Astrocyte (in vitro differentiated cells and primary cell): ENCODE data around the gene HOXB1. TPM values are rescaled to one million over a fixed set of nuclear protein-coding genes. Genes with fewer than 3 reads are reported as not detected.

ENCODE experiments used
- DNase-seq: peaks from one replicate; pipeline ENCODE4 v3.0.0-alpha.2; 2010; ENCODE audit warnings: low read depth
- FAIRE-seq: peaks from 2 replicates; lab custom pipeline; 2011; peaks lifted over from hg19 to GRCh38; lab: Jason Lieb, UNC
- H2AFZ ChIP-seq: 2 replicates; pipeline ENCODE4 v1.6.0; 2012; ENCODE audit warnings: low read depth, low read length, inconsistent platforms
- H3K27ac ChIP-seq: 2 replicates; pipeline ENCODE4 v1.5.1; 2011; ENCODE audit warnings: low read depth, low read length, inconsistent platforms
- H3K27me3 ChIP-seq: 2 replicates; pipeline ENCODE4 v1.6.0; 2011; ENCODE audit warnings: low read length, inconsistent platforms; ENCODE audit not compliant: insufficient read depth
- H3K36me3 ChIP-seq: 2 replicates; pipeline ENCODE4 v1.5.1; 2011; ENCODE audit warnings: low read length, inconsistent platforms; ENCODE audit not compliant: insufficient read depth
- H3K4me1 ChIP-seq: 2 replicates; pipeline ENCODE4 v1.5.1; 2011; ENCODE audit warnings: low read length, inconsistent platforms; ENCODE audit not compliant: insufficient read depth
- H3K4me2 ChIP-seq: 2 replicates; pipeline ENCODE4 v1.6.0; 2012; ENCODE audit warnings: low read length, inconsistent platforms
- H3K4me3 ChIP-seq: 2 replicates; pipeline ENCODE4 v1.5.1; 2011; ENCODE audit warnings: low read depth, mild to moderate bottlenecking, low read length, inconsistent platforms; ENCODE audit not compliant: insufficient read depth
- H3K79me2 ChIP-seq: 2 replicates; pipeline ENCODE4 v1.6.0; 2012; ENCODE audit warnings: mild to moderate bottlenecking, low read length, inconsistent platforms; ENCODE audit not compliant: insufficient read depth
- H3K9ac ChIP-seq: 2 replicates; pipeline ENCODE4 v1.6.0; 2012; ENCODE audit warnings: mild to moderate bottlenecking, low read length, inconsistent platforms
- H3K9me3 ChIP-seq: 2 replicates; pipeline ENCODE4 v1.5.1; 2012; ENCODE audit warnings: low read depth, mild to moderate bottlenecking, low read length, inconsistent platforms; ENCODE audit not compliant: insufficient read depth
- H4K20me1 ChIP-seq: 2 replicates; pipeline ENCODE4 v1.6.0; 2012; ENCODE audit warnings: low read length, inconsistent platforms; ENCODE audit not compliant: insufficient read depth
- H3K27ac Mint-ChIP-seq: one replicate; pipeline ENCODE4 v1.8.0; 2021; ENCODE audit warnings: mild to moderate bottlenecking, mixed read lengths; ENCODE audit not compliant: unreplicated experiment
- H3K27me3 Mint-ChIP-seq: one replicate; pipeline ENCODE4 v1.8.0; 2021; ENCODE audit warnings: low read depth, mixed read lengths; ENCODE audit not compliant: unreplicated experiment
- H3K36me3 Mint-ChIP-seq: one replicate; pipeline ENCODE4 v1.8.0; 2021; ENCODE audit warnings: low read depth, mixed read lengths; ENCODE audit not compliant: unreplicated experiment
- H3K4me1 Mint-ChIP-seq: one replicate; pipeline ENCODE4 v1.8.0; 2021; ENCODE audit warnings: low read depth, mixed read lengths; ENCODE audit not compliant: unreplicated experiment
- H3K4me3 Mint-ChIP-seq: one replicate; pipeline ENCODE4 v1.8.0; 2021; ENCODE audit warnings: mild to moderate bottlenecking, moderate library complexity, mixed read lengths; ENCODE audit not compliant: unreplicated experiment
- H3K9me3 Mint-ChIP-seq: one replicate; pipeline ENCODE4 v1.8.0; 2021; ENCODE audit warnings: mild to moderate bottlenecking, mixed read lengths; ENCODE audit not compliant: unreplicated experiment
- CTCF ChIP-seq: IDR thresholded peaks from 2 replicates; pipeline ENCODE4 v1.5.1; 2011; ENCODE audit warnings: low read depth, mild to moderate bottlenecking, inconsistent platforms, low read length, moderate library complexity; ENCODE audit not compliant: insufficient read depth
- EZH2 ChIP-seq: IDR thresholded peaks from 2 replicates; pipeline ENCODE4 v1.6.1; 2012; ENCODE audit warnings: mild to moderate bottlenecking, low read length, inconsistent platforms; ENCODE audit not compliant: insufficient read depth
- total RNA-seq: library from RNA; stranded (reverse); gene quantifications from 2 replicates; pipeline ENCODE4 v1.2.1, GENCODE V29; 2021

The HOXB1 gene
- total RNA-seq, 1 donor from 2014 or later, result not detected

- TF ChIP-seq EZH2, result no peak
- TF ChIP-seq CTCF, result no peak
- Histone ChIP-seq H3K4me2 (peak overlapping the region; percentile 80), H3K4me1 (peaks cover 21% of the 10 kb centered on the region), H3K9ac (peak overlapping the region; percentile 81), H2AFZ (no peak overlapping the region), H3K27ac (peak overlapping the region; percentile 77), H4K20me1 (peaks cover 4% of the 10 kb centered on the region), H3K36me3 (no peaks in the 10 kb centered on the region), H3K79me2 (peaks cover 79% of the 10 kb centered on the region), H3K27me3 (peaks cover 91% of the 10 kb centered on the region), H3K9me3 (no peaks in the 10 kb centered on the region), H3K4me3 (peak overlapping the region; percentile 36)
- Mint-ChIP-seq H3K36me3 (peaks cover 3% of the 10 kb centered on the region), H3K27ac (no peak overlapping the region), H3K9me3 (peaks cover 20% of the 10 kb centered on the region), H3K4me3 (no peak overlapping the region), H3K4me1 (no peaks in the 10 kb centered on the region), H3K27me3 (peaks cover 49% of the 10 kb centered on the region)
- no peak for DNase-seq
- FAIRE-seq, result no peak
Observed at GRCh38 chr17:48575673-48576478, 45.1 kb upstream of the HOXB1 start.

GRCh38 chr17:48575066-48575582 lies 44.3 kb upstream of the HOXB1 start:
- no peaks in the 10 kb centered on the region for H3K4me1 Mint-ChIP-seq
- H3K4me1 ChIP-seq, result peaks cover 26% of the 10 kb centered on the region
- peak overlapping the region; percentile 34 for H3K4me3 ChIP-seq
- H3K27ac ChIP-seq, result peak overlapping the region; percentile 77
- H3K27me3 ChIP-seq, result peaks cover 91% of the 10 kb centered on the region
- no peak overlapping the region for H2AFZ ChIP-seq
- H4K20me1 ChIP-seq, result no peaks in the 10 kb centered on the region
- H3K79me2 ChIP-seq, result peaks cover 79% of the 10 kb centered on the region
- H3K27me3 Mint-ChIP-seq, result peaks cover 42% of the 10 kb centered on the region
- H3K27ac Mint-ChIP-seq, result no peak overlapping the region
- H3K36me3 ChIP-seq, result no peaks in the 10 kb centered on the region
- no peak overlapping the region for H3K4me3 Mint-ChIP-seq
- H3K4me2 ChIP-seq, result peak overlapping the region; percentile 80
- DNase-seq (peak; percentile 83), FAIRE-seq (no peak)
- TF ChIP-seq EZH2 (no peak), CTCF (no peak)
- peaks cover 20% of the 10 kb centered on the region for H3K9me3 Mint-ChIP-seq
- no peaks in the 10 kb centered on the region for H3K9me3 ChIP-seq
- peak overlapping the region; percentile 82 for H3K9ac ChIP-seq
- H3K36me3 Mint-ChIP-seq, result peaks cover 3% of the 10 kb centered on the region
